ENCODE data around the gene ARMS2.

Gene ARMS2

GRCh38 chr10:122499012-122499411 lies 44.6 kb downstream of the ARMS2 start:
- TF ChIP-seq EZH2phosphoT487 (IDR thresholded peaks at IDR 0.05; ENCODE audit: low read depth) (no peak), CTCF (IDR thresholded peaks at IDR 0.05; ENCODE audit: low read depth, low read length) (no peak)
- Histone ChIP-seq H3K9me3 (ENCODE audit: insufficient read depth, low read length) (no peaks in the 10 kb centered on the region), H3K9ac (ENCODE audit: low read length) (no peak overlapping the region), H3K4me1 (ENCODE audit: low read length) (no peaks in the 10 kb centered on the region), H2AFZ (ENCODE audit: low read depth, low read length) (no peak overlapping the region), H3K27ac (ENCODE audit: low read length) (no peak overlapping the region), H3K36me3 (replicated peaks; ENCODE audit: low read depth, low read length) (no peaks in the 10 kb centered on the region), H3K4me3 (ENCODE audit: low read length) (no peak overlapping the region), H3K4me2 (ENCODE audit: low read length) (no peak overlapping the region), H3K79me2 (ENCODE audit: low read length) (no peaks in the 10 kb centered on the region), H3K27me3 (ENCODE audit: low read depth, low read length) (0 out of 2 replicates have a peak, but pooled peaks cover 4% of the 10 kb centered on the region), H4K20me1 (ENCODE audit: insufficient read depth, low read length) (no peaks in the 10 kb centered on the region)

- Histone ChIP-seq H3K9ac (ENCODE audit: low read length) (no peak overlapping the region), H3K9me3 (ENCODE audit: insufficient read depth, low read length) (no peaks in the 10 kb centered on the region), H3K4me2 (ENCODE audit: low read length) (no peak overlapping the region), H2AFZ (ENCODE audit: low read depth, low read length) (no peak overlapping the region), H3K4me1 (ENCODE audit: low read length) (no peaks in the 10 kb centered on the region), H3K27ac (ENCODE audit: low read length) (no peak overlapping the region), H3K36me3 (replicated peaks; ENCODE audit: low read depth, low read length) (no peaks in the 10 kb centered on the region), H4K20me1 (ENCODE audit: insufficient read depth, low read length) (no peaks in the 10 kb centered on the region), H3K4me3 (ENCODE audit: low read length) (no peak overlapping the region), H3K27me3 (ENCODE audit: low read depth, low read length) (0 out of 2 replicates have a peak, but pooled peaks cover 4% of the 10 kb centered on the region), H3K79me2 (ENCODE audit: low read length) (no peaks in the 10 kb centered on the region)
- TF ChIP-seq CTCF (IDR thresholded peaks at IDR 0.05; ENCODE audit: low read depth, low read length) (no peak), EZH2phosphoT487 (IDR thresholded peaks at IDR 0.05; ENCODE audit: low read depth) (no peak)
These were observed 45.1 kb downstream of the ARMS2 start for GRCh38 chr10:122499491-122499941.

GRCh38 chr10:122500194-122500593 lies 45.7 kb downstream of the ARMS2 start:
- H3K27ac ChIP-seq (ENCODE audit: low read length), result no peak overlapping the region
- H2AFZ ChIP-seq (ENCODE audit: low read depth, low read length), result no peak overlapping the region
- H3K9ac ChIP-seq (ENCODE audit: low read length), result no peak overlapping the region
- no peak overlapping the region for H3K4me2 ChIP-seq (ENCODE audit: low read length)
- H4K20me1 ChIP-seq (ENCODE audit: insufficient read depth, low read length), result no peaks in the 10 kb centered on the region
- TF ChIP-seq CTCF (IDR thresholded peaks at IDR 0.05; ENCODE audit: low read depth, low read length), result no peak
- no peak for TF ChIP-seq EZH2phosphoT487 (IDR thresholded peaks at IDR 0.05; ENCODE audit: low read depth)
- no peaks in the 10 kb centered on the region for H3K36me3 ChIP-seq (replicated peaks; ENCODE audit: low read depth, low read length)
- H3K79me2 ChIP-seq (ENCODE audit: low read length), result no peaks in the 10 kb centered on the region
- H3K4me3 ChIP-seq (ENCODE audit: low read length), result no peak overlapping the region
- 0 out of 2 replicates have a peak, but pooled peaks cover 4% of the 10 kb centered on the region for H3K27me3 ChIP-seq (ENCODE audit: low read depth, low read length)
- H3K9me3 ChIP-seq (ENCODE audit: insufficient read depth, low read length), result no peaks in the 10 kb centered on the region
- H3K4me1 ChIP-seq (ENCODE audit: low read length), result no peaks in the 10 kb centered on the region

- Histone ChIP-seq H3K4me1 (ENCODE audit: low read length) (no peaks in the 10 kb centered on the region), H3K27ac (ENCODE audit: low read length) (no peak overlapping the region), H2AFZ (ENCODE audit: low read depth, low read length) (no peak overlapping the region), H3K9ac (ENCODE audit: low read length) (no peak overlapping the region), H3K9me3 (ENCODE audit: insufficient read depth, low read length) (no peaks in the 10 kb centered on the region), H3K4me2 (ENCODE audit: low read length) (no peak overlapping the region), H4K20me1 (ENCODE audit: insufficient read depth, low read length) (no peaks in the 10 kb centered on the region), H3K79me2 (ENCODE audit: low read length) (no peaks in the 10 kb centered on the region), H3K27me3 (ENCODE audit: low read depth, low read length) (0 out of 2 replicates have a peak, but pooled peaks cover 4% of the 10 kb centered on the region), H3K4me3 (ENCODE audit: low read length) (no peak overlapping the region), H3K36me3 (replicated peaks; ENCODE audit: low read depth, low read length) (no peaks in the 10 kb centered on the region)
- TF ChIP-seq EZH2phosphoT487 (IDR thresholded peaks at IDR 0.05; ENCODE audit: low read depth) (no peak), CTCF (IDR thresholded peaks at IDR 0.05; ENCODE audit: low read depth, low read length) (no peak)
These were observed 46.3 kb downstream of the ARMS2 start for GRCh38 chr10:122500726-122501125.

Measured in OCI-LY3 (cell line).